SIG-M5 (cell line): ENCODE results near the gene AREG.

Source experiments
- DNase-seq: peaks from one replicate; lab custom pipeline; 2025; lab: John Stamatoyannopoulos, UW

Gene AREG

DNA sequence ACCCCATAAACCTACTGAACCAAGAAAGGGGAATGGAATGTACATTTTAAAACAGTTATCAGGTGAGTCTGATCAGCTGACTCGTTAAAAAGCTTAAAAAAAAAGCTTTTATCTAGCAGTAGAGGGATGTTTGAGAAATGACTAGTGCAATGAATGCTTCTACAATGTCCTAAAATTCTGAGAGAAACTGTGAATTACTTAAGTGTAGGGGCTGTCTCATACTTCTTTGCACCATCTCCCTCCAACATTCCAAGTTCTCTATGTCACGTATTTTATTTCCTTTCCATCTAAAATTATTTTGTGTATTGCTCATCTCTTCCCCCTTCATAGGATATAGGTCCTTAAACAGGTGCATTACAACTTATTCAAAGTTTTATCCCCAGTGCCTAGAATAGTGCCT, 11.9 kb upstream of the AREG start:
- no peak for DNase-seq

DNA sequence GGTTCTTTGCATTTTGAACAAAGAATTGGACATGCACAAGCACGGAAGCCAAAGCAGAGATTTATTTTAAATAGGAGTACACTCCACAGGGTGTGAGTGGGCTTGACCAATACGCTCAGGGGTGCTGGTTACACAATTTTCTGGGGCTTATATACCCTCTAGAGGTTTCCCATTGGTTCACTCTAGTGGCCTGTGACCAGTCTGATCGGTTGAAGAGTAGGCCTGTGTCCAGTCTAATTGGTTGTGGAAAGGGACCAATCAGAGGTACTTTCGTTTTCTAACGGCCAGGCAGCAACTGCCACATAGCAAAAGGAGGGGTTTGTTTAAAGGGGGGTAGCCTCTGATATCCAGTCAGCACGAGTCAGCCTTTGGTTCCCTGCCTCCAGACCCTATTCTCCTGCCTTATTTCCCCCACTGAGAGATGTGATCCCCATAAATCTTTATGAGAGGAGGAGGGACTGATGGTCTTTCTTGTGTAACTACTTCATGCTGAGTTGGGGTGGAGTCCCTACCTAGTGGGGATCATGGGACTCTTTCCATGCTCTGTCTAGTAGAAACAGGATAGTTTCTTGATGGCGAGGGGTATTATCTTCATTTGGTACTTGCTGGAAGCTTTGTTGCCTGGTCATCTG, 11.3 kb upstream of the AREG start:
- DNase-seq: no peak

DNA sequence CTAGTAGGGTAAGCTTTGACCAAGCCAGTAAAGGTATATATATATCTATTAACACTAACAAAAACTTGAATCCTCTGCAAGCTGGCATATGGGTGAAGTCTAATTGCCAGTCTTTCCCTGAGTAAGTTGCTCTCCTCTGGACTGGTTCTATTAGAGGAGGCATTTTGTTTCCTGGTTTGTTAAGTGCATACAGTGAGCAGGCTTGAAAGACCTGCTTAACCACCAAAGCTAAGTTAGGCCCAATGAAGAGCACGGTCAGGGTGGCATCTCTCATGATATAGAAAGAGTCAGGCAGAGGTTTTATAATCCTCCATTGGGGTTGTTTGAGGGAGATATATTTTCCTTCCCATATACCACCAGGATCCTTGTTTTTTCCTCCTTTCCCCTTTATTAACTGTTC, 9.6 kb upstream of the AREG start:
- no peak for DNase-seq

GRCh38 chr4:74437866-74438265, 7.1 kb upstream of the AREG start:
- no peak for DNase-seq

- DNase-seq: no peak
Measured at GRCh38 chr4:74438661-74439060, 6.3 kb upstream of the AREG start.

- no peak for DNase-seq
Measured at GRCh38 chr4:74439952-74440351, 5.0 kb upstream of the AREG start.

GRCh38 chr4:74440356-74440755, 4.6 kb upstream of the AREG start:
- no peak for DNase-seq

DNA sequence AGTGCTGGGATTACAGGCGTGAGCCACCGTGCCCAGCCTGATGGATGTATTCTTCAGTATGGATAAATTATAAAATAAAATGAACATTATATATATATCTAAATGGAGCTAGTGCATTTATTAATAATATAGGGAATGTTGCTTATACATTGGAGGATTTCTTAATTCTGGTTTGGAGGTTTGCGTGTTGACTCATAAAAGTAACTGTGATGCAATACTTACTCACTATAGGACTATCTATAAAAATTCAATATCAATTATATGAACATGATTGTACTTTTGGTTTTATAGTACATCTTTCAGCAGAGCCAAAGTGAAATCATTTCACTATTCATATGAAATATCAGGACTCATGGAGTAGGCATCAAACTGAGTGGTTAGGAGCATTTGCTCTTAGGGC, 3.2 kb upstream of the AREG start:
- DNase-seq: no peak

DNA sequence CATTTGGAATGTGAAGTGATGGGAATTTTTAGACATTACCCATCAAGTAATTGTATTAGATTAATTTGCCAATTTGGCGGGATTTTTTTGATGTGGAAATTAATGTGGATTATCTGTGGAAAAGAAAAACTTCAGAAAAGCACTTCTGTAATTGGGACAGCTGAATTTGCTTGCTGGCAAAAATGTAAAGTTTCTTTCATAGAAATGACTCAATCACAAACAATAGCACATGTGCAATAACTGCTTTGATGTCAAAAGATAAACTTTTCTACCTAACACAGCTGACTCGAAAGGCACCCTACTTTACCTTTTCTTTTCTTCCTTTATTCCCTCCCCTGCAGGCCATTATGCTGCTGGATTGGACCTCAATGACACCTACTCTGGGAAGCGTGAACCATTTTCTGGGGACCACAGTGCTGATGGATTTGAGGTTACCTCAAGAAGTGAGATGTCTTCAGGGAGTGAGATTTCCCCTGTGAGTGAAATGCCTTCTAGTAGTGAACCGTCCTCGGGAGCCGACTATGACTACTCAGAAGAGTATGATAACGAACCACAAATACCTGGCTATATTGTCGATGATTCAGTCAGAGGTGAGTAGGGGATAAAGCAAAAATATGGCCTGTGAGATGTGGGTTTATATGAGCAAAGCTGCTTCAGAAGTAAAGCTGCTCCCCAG, 1.4 kb downstream of the AREG start:
- no peak for DNase-seq

- no peak for DNase-seq
Measured at GRCh38 chr4:74446896-74447295, 2.0 kb downstream of the AREG start.

GRCh38 chr4:74447636-74448233, 2.8 kb downstream of the AREG start:
- DNase-seq: no peak

GRCh38 chr4:74449571-74450297, 4.8 kb downstream of the AREG start:
- no peak for DNase-seq

DNA sequence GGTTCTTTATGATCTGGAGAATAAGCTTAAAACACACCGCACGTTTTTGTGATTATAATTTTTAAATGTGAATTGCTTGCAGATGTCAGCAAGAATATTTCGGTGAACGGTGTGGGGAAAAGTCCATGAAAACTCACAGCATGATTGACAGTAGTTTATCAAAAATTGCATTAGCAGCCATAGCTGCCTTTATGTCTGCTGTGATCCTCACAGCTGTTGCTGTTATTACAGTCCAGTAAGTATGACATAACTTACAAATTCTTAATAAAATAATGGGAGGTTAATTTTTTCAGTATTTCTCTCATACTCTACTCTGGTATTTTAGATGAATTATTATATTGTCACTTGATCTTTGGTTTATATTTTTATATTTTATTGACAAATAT, 5.4 kb downstream of the AREG start:
- no peak for DNase-seq

DNA sequence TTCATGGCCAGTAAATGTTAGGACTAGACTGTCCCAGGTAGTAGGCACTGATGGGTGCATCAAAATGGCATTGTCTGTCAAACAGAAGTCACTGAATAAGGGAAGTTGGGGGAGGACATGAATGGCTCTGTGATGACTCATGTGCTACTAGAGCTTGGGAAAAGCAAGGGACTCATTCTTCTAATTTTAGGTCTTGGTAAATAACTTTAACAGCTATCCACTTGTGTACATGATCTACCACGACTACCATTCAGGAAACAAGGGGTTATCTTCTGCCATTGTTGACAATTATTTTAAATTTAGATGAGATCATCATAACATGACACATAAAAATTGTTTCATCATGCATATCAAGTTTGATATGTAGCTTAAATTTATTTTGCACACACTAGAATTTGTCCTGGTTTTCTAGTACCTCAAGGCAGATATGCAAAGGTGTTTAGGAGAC, 6.3 kb downstream of the AREG start:
- DNase-seq: no peak

- DNase-seq: no peak
Measured at GRCh38 chr4:74453037-74453635, 8.2 kb downstream of the AREG start.

DNA sequence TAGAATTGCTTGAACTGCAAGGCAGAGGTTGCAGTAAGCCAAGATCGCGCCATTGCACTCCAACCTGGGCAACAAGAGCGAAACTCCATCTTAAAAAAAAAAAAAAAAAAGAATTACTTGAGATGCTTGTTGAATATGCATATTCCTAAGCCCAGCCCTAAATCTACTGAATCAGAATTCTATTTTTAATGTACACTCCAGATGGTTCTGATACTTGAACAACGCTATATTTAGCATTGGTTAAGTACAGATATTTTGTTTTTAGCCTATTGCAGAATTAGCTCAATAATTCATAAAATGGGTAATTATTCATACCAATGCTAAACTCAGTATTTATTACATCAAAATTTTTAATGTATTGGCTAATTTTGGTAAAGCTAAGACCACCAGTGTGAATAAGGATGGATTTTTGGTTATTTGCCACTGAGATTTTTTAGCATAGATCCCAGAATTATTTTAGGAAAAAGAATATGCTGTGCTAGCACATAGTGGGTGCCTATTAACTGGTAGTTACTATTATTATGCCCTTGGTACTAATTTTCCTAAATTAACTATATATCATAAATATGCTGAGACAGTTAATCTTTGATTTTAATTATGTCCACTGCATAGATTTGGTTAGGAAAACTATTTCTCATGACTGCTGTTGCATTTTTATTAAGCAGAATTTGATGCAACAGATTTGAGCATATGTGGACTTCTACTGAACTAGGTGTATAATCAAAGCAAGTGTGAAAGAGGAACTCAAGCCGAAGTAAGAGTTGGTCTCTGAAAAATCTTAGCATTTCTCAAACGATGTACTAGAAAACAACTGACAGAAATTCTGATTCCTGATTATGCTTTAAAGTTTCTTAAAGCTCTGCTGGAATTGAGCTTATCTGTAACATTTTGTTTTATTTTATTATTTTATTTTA, 9.2 kb downstream of the AREG start:
- DNase-seq: no peak

GRCh38 chr4:74455361-74456055, 10.6 kb downstream of the AREG start:
- DNase-seq: no peak

DNA sequence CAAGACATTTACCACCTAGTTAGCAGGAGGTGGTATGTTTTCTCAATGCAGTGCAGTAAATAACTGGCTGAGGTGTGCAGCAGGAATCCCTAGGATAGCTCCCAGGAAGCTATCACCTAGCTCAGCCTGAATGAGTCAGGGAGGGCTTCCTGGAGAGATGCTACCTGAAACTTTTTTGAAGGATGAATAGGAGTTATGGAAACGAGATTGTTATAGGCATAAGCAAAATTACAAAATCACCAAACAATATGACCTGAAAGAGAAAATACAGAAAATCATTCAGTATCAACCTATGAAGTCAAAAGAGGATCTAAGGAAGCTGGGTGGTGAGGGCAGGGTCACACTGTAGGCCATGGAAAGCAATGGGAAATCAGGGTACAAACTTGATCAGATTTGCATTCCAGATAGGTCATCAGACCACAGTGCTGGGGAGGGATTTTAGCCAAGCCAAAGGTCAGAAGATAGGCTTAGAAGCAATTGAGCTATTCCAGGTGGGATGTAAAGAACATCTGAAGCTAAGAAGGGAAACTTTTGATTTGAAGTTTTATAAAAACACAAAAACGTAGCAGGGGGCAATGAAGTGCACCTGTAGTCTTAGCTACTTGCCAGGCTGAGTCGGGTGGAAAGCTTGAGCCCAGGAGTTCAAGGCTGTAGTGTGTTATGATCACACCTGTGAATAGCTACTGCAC, 11.3 kb downstream of the AREG start:
- DNase-seq: no peak

GRCh38 chr4:74456849-74457395, 12.0 kb downstream of the AREG start:
- no peak for DNase-seq

GRCh38 chr4:74460833-74461232, 15.9 kb downstream of the AREG start:
- no peak for DNase-seq
